ENCODE data around the gene INTS15.
A peak's percentile ranks its signal among the peaks of the same experiment; 100 is the strongest.

The INTS15 gene

GRCh38 chr7:6556196-6556595 lies 33.6 kb upstream of the INTS15 start:
- TF ChIP-seq POU2F2 (IDR thresholded peaks at IDR 0.05; ENCODE audit: low read depth, low read length) (no peak), POLR2A (IDR thresholded peaks at IDR 0.05; ENCODE audit: low read depth, low read length) (no peak), TAF1 (IDR thresholded peaks at IDR 0.05; ENCODE audit: low read depth, low read length) (no peak), SPI1 (IDR thresholded peaks at IDR 0.05; ENCODE audit: low read depth, low read length) (no peak)
- no peak for FAIRE-seq
- no peak for DNase-seq (ENCODE audit: insufficient read length, low spot score)

GRCh38 chr7:6558837-6559236 lies 31.0 kb upstream of the INTS15 start:
- FAIRE-seq (no peak), DNase-seq (ENCODE audit: insufficient read length, low spot score) (no peak)
- TF ChIP-seq SPI1 (IDR thresholded peaks at IDR 0.05; ENCODE audit: low read depth, low read length) (peak; percentile 56), POLR2A (IDR thresholded peaks at IDR 0.05; ENCODE audit: low read depth, low read length) (no peak), POU2F2 (IDR thresholded peaks at IDR 0.05; ENCODE audit: low read depth, low read length) (no peak), PAX5 (IDR thresholded peaks at IDR 0.05; ENCODE audit: insufficient read depth, low read length, severe bottlenecking) (no peak)

GRCh38 chr7:6559896-6560295 lies 29.9 kb upstream of the INTS15 start:
- DNase-seq (ENCODE audit: insufficient read length, low spot score) (no peak), FAIRE-seq (no peak)
- TF ChIP-seq TAF1 (IDR thresholded peaks at IDR 0.05; ENCODE audit: low read depth, low read length), result no peak
- no peak for TF ChIP-seq PAX5 (IDR thresholded peaks at IDR 0.05; ENCODE audit: insufficient read depth, low read length, severe bottlenecking)
- TF ChIP-seq POLR2AphosphoS5 (IDR thresholded peaks at IDR 0.05; ENCODE audit: low read depth, low read length), result no peak
- TF ChIP-seq POLR2A (IDR thresholded peaks at IDR 0.05; ENCODE audit: low read depth, low read length), result no peak
- TF ChIP-seq POU2F2 (IDR thresholded peaks at IDR 0.05; ENCODE audit: low read depth, low read length), result no peak
- TF ChIP-seq SPI1 (IDR thresholded peaks at IDR 0.05; ENCODE audit: low read depth, low read length), result no peak

GRCh38 chr7:6562106-6562505 lies 27.7 kb upstream of the INTS15 start:
- no peak for FAIRE-seq
- no peak for DNase-seq (ENCODE audit: insufficient read length, low spot score)
- TF ChIP-seq POU2F2 (IDR thresholded peaks at IDR 0.05; ENCODE audit: low read depth, low read length) (no peak), POLR2AphosphoS5 (IDR thresholded peaks at IDR 0.05; ENCODE audit: low read depth, low read length) (no peak), PAX5 (IDR thresholded peaks at IDR 0.05; ENCODE audit: insufficient read depth, low read length, severe bottlenecking) (no peak)

- DNase-seq (ENCODE audit: insufficient read length, low spot score), result no peak
- TF ChIP-seq TAF1 (IDR thresholded peaks at IDR 0.05; ENCODE audit: low read depth, low read length) (no peak), POLR2A (IDR thresholded peaks at IDR 0.05; ENCODE audit: low read depth, low read length) (no peak), POLR2AphosphoS5 (IDR thresholded peaks at IDR 0.05; ENCODE audit: low read depth, low read length) (no peak)
- FAIRE-seq, result no peak
Observed at GRCh38 chr7:6563936-6564770, 25.7 kb upstream of the INTS15 start.

- no peak for FAIRE-seq
- DNase-seq (ENCODE audit: insufficient read length, low spot score), result no peak
- TF ChIP-seq POLR2AphosphoS5 (IDR thresholded peaks at IDR 0.05; ENCODE audit: low read depth, low read length) (no peak), POLR2A (IDR thresholded peaks at IDR 0.05; ENCODE audit: low read depth, low read length) (no peak), PAX5 (IDR thresholded peaks at IDR 0.05; ENCODE audit: insufficient read depth, low read length, severe bottlenecking) (no peak), SPI1 (IDR thresholded peaks at IDR 0.05; ENCODE audit: low read depth, low read length) (no peak), TAF1 (IDR thresholded peaks at IDR 0.05; ENCODE audit: low read depth, low read length) (no peak), POU2F2 (IDR thresholded peaks at IDR 0.05; ENCODE audit: low read depth, low read length) (no peak)
Observed at GRCh38 chr7:6565655-6566054, 24.2 kb upstream of the INTS15 start.

- FAIRE-seq (no peak), DNase-seq (ENCODE audit: insufficient read length, low spot score) (no peak)
- TF ChIP-seq POLR2AphosphoS5 (IDR thresholded peaks at IDR 0.05; ENCODE audit: low read depth, low read length) (no peak), PAX5 (IDR thresholded peaks at IDR 0.05; ENCODE audit: insufficient read depth, low read length, severe bottlenecking) (no peak), SPI1 (IDR thresholded peaks at IDR 0.05; ENCODE audit: low read depth, low read length) (no peak), POU2F2 (IDR thresholded peaks at IDR 0.05; ENCODE audit: low read depth, low read length) (no peak)
Observed at GRCh38 chr7:6567886-6568285, 21.9 kb upstream of the INTS15 start.

GRCh38 chr7:6571160-6571779 lies 18.6 kb upstream of the INTS15 start:
- TF ChIP-seq SPI1 (IDR thresholded peaks at IDR 0.05; ENCODE audit: low read depth, low read length), result no peak
- TF ChIP-seq POU2F2 (IDR thresholded peaks at IDR 0.05; ENCODE audit: low read depth, low read length), result no peak
- no peak for TF ChIP-seq POLR2AphosphoS5 (IDR thresholded peaks at IDR 0.05; ENCODE audit: low read depth, low read length)
- no peak for TF ChIP-seq POLR2A (IDR thresholded peaks at IDR 0.05; ENCODE audit: low read depth, low read length)
- TF ChIP-seq PAX5 (IDR thresholded peaks at IDR 0.05; ENCODE audit: insufficient read depth, low read length, severe bottlenecking), result no peak
- TF ChIP-seq TAF1 (IDR thresholded peaks at IDR 0.05; ENCODE audit: low read depth, low read length), result no peak
- FAIRE-seq (peak; percentile 76), DNase-seq (ENCODE audit: insufficient read length, low spot score) (no peak)

- TF ChIP-seq POLR2A (IDR thresholded peaks at IDR 0.05; ENCODE audit: low read depth, low read length) (no peak), POU2F2 (IDR thresholded peaks at IDR 0.05; ENCODE audit: low read depth, low read length) (no peak)
- no peak for DNase-seq (ENCODE audit: insufficient read length, low spot score)
- FAIRE-seq, result no peak
Observed at GRCh38 chr7:6575281-6576023, 14.4 kb upstream of the INTS15 start.
